ENCODE measurements around the gene ADARB2.

GRCh38 chr10:1365540-1366321 lies 371.6 kb downstream of the ADARB2 start:
- TF ChIP-seq CTCF (IDR thresholded peaks at IDR 0.05; ENCODE audit: insufficient read depth, low read length): no peak
- no peak for TF ChIP-seq POLR2AphosphoS5 (IDR thresholded peaks at IDR 0.05; ENCODE audit: low read depth)
- TF ChIP-seq, protein P1, sequence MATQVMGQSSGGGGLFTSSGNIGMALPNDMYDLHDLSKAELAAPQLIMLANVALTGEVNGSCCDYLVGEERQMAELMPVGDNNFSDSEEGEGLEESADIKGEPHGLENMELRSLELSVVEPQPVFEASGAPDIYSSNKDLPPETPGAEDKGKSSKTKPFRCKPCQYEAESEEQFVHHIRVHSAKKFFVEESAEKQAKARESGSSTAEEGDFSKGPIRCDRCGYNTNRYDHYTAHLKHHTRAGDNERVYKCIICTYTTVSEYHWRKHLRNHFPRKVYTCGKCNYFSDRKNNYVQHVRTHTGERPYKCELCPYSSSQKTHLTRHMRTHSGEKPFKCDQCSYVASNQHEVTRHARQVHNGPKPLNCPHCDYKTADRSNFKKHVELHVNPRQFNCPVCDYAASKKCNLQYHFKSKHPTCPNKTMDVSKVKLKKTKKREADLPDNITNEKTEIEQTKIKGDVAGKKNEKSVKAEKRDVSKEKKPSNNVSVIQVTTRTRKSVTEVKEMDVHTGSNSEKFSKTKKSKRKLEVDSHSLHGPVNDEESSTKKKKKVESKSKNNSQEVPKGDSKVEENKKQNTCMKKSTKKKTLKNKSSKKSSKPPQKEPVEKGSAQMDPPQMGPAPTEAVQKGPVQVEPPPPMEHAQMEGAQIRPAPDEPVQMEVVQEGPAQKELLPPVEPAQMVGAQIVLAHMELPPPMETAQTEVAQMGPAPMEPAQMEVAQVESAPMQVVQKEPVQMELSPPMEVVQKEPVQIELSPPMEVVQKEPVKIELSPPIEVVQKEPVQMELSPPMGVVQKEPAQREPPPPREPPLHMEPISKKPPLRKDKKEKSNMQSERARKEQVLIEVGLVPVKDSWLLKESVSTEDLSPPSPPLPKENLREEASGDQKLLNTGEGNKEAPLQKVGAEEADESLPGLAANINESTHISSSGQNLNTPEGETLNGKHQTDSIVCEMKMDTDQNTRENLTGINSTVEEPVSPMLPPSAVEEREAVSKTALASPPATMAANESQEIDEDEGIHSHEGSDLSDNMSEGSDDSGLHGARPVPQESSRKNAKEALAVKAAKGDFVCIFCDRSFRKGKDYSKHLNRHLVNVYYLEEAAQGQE (IDR thresholded peaks at IDR 0.05; ENCODE audit: insufficient replicate concordance, low read depth): no peak
- TF ChIP-seq GABPA (IDR thresholded peaks at IDR 0.05; ENCODE audit: low read depth): no peak

All from HL-60 (cell line).